ENCODE data around the gene GPC1.

Gene GPC1

GRCh38 chr2:240419271-240419670 is 16.2 kb upstream of the GPC1 start:
- no peak for DNase-seq (ENCODE audit: low read depth, low spot score)
- Histone ChIP-seq H3K9ac (ENCODE audit: insufficient read length, low read depth) (no peak overlapping the region), H3K4me1 (ENCODE audit: insufficient read depth, insufficient read length) (no peaks in the 10 kb centered on the region), H3K36me3 (ENCODE audit: insufficient read depth, insufficient read length, low read length) (no peaks in the 10 kb centered on the region), H3K27me3 (ENCODE audit: insufficient read depth, insufficient read length) (no peaks in the 10 kb centered on the region), H3K4me3 (ENCODE audit: insufficient read length, low read depth) (no peak overlapping the region), H3K9me3 (ENCODE audit: insufficient read depth, low read length) (peaks cover 52% of the 10 kb centered on the region)
- TF ChIP-seq ZNF274 (IDR thresholded peaks at IDR 0.05; ENCODE audit: low read depth, low read length), result no peak
- no peak for TF ChIP-seq SUZ12 (IDR thresholded peaks at IDR 0.05; ENCODE audit: extremely low read depth, insufficient read depth, insufficient read length)
- no peak for TF ChIP-seq YY1 (IDR thresholded peaks at IDR 0.05; ENCODE audit: insufficient read depth, insufficient read length)

- DNase-seq (ENCODE audit: low read depth, low spot score), result no peak
- peaks cover 52% of the 10 kb centered on the region for H3K9me3 ChIP-seq (ENCODE audit: insufficient read depth, low read length)
- TF ChIP-seq ZNF274 (IDR thresholded peaks at IDR 0.05; ENCODE audit: low read depth, low read length) (no peak), SUZ12 (IDR thresholded peaks at IDR 0.05; ENCODE audit: extremely low read depth, insufficient read depth, insufficient read length) (no peak), YY1 (IDR thresholded peaks at IDR 0.05; ENCODE audit: insufficient read depth, insufficient read length) (no peak)
- H3K27me3 ChIP-seq (ENCODE audit: insufficient read depth, insufficient read length), result no peaks in the 10 kb centered on the region
- no peak overlapping the region for H3K4me3 ChIP-seq (ENCODE audit: insufficient read length, low read depth)
- H3K4me1 ChIP-seq (ENCODE audit: insufficient read depth, insufficient read length), result no peaks in the 10 kb centered on the region
- no peaks in the 10 kb centered on the region for H3K36me3 ChIP-seq (ENCODE audit: insufficient read depth, insufficient read length, low read length)
- H3K9ac ChIP-seq (ENCODE audit: insufficient read length, low read depth), result no peak overlapping the region
Observed at GRCh38 chr2:240419723-240420122, 15.7 kb upstream of the GPC1 start.

GRCh38 chr2:240420206-240421104 is 15.0 kb upstream of the GPC1 start:
- no peaks in the 10 kb centered on the region for H3K4me1 ChIP-seq (ENCODE audit: insufficient read depth, insufficient read length)
- no peak overlapping the region for H3K9ac ChIP-seq (ENCODE audit: insufficient read length, low read depth)
- TF ChIP-seq YY1 (IDR thresholded peaks at IDR 0.05; ENCODE audit: insufficient read depth, insufficient read length) (no peak), SUZ12 (IDR thresholded peaks at IDR 0.05; ENCODE audit: extremely low read depth, insufficient read depth, insufficient read length) (no peak), ZNF274 (IDR thresholded peaks at IDR 0.05; ENCODE audit: low read depth, low read length) (no peak)
- peaks cover 52% of the 10 kb centered on the region for H3K9me3 ChIP-seq (ENCODE audit: insufficient read depth, low read length)
- DNase-seq (ENCODE audit: low read depth, low spot score), result no peak
- H3K36me3 ChIP-seq (ENCODE audit: insufficient read depth, insufficient read length, low read length), result no peaks in the 10 kb centered on the region
- H3K4me3 ChIP-seq (ENCODE audit: insufficient read length, low read depth), result no peak overlapping the region
- H3K27me3 ChIP-seq (ENCODE audit: insufficient read depth, insufficient read length), result no peaks in the 10 kb centered on the region

- H3K27me3 ChIP-seq (ENCODE audit: insufficient read depth, insufficient read length), result no peaks in the 10 kb centered on the region
- H3K9me3 ChIP-seq (ENCODE audit: insufficient read depth, low read length), result peaks cover 52% of the 10 kb centered on the region
- H3K4me1 ChIP-seq (ENCODE audit: insufficient read depth, insufficient read length), result no peaks in the 10 kb centered on the region
- no peak overlapping the region for H3K9ac ChIP-seq (ENCODE audit: insufficient read length, low read depth)
- DNase-seq (ENCODE audit: low read depth, low spot score), result no peak
- no peaks in the 10 kb centered on the region for H3K36me3 ChIP-seq (ENCODE audit: insufficient read depth, insufficient read length, low read length)
- no peak overlapping the region for H3K4me3 ChIP-seq (ENCODE audit: insufficient read length, low read depth)
- TF ChIP-seq ZNF274 (IDR thresholded peaks at IDR 0.05; ENCODE audit: low read depth, low read length) (no peak), SUZ12 (IDR thresholded peaks at IDR 0.05; ENCODE audit: extremely low read depth, insufficient read depth, insufficient read length) (no peak), YY1 (IDR thresholded peaks at IDR 0.05; ENCODE audit: insufficient read depth, insufficient read length) (no peak)
Observed at GRCh38 chr2:240421381-240421780, 14.1 kb upstream of the GPC1 start.

- Histone ChIP-seq H3K4me1 (ENCODE audit: insufficient read depth, insufficient read length) (no peaks in the 10 kb centered on the region), H3K9ac (ENCODE audit: insufficient read length, low read depth) (no peak overlapping the region), H3K27me3 (ENCODE audit: insufficient read depth, insufficient read length) (no peaks in the 10 kb centered on the region), H3K4me3 (ENCODE audit: insufficient read length, low read depth) (no peak overlapping the region), H3K9me3 (ENCODE audit: insufficient read depth, low read length) (peaks cover 49% of the 10 kb centered on the region), H3K36me3 (ENCODE audit: insufficient read depth, insufficient read length, low read length) (no peaks in the 10 kb centered on the region)
- no peak for TF ChIP-seq ZNF274 (IDR thresholded peaks at IDR 0.05; ENCODE audit: low read depth, low read length)
- TF ChIP-seq SUZ12 (IDR thresholded peaks at IDR 0.05; ENCODE audit: extremely low read depth, insufficient read depth, insufficient read length), result no peak
- no peak for TF ChIP-seq YY1 (IDR thresholded peaks at IDR 0.05; ENCODE audit: insufficient read depth, insufficient read length)
- no peak for DNase-seq (ENCODE audit: low read depth, low spot score)
Observed at GRCh38 chr2:240422658-240423329, 12.7 kb upstream of the GPC1 start.

- no peaks in the 10 kb centered on the region for H3K4me1 ChIP-seq (ENCODE audit: insufficient read depth, insufficient read length)
- H3K27me3 ChIP-seq (ENCODE audit: insufficient read depth, insufficient read length), result no peaks in the 10 kb centered on the region
- no peak for DNase-seq (ENCODE audit: low read depth, low spot score)
- peaks cover 43% of the 10 kb centered on the region for H3K9me3 ChIP-seq (ENCODE audit: insufficient read depth, low read length)
- no peak overlapping the region for H3K9ac ChIP-seq (ENCODE audit: insufficient read length, low read depth)
- no peak overlapping the region for H3K4me3 ChIP-seq (ENCODE audit: insufficient read length, low read depth)
- TF ChIP-seq YY1 (IDR thresholded peaks at IDR 0.05; ENCODE audit: insufficient read depth, insufficient read length) (no peak), ZNF274 (IDR thresholded peaks at IDR 0.05; ENCODE audit: low read depth, low read length) (no peak), SUZ12 (IDR thresholded peaks at IDR 0.05; ENCODE audit: extremely low read depth, insufficient read depth, insufficient read length) (no peak)
- H3K36me3 ChIP-seq (ENCODE audit: insufficient read depth, insufficient read length, low read length), result no peaks in the 10 kb centered on the region
Observed at GRCh38 chr2:240423788-240424191, 11.7 kb upstream of the GPC1 start.
